CD1c-positive myeloid dendritic cell (primary cell): ENCODE data around the gene SEMA3E.

Source experiments
- DNase-seq: peaks from one replicate; pipeline ENCODE4 v3.0.0-alpha.2; 2016; ENCODE audit errors: extremely low spot score

SEMA3E gene

DNA sequence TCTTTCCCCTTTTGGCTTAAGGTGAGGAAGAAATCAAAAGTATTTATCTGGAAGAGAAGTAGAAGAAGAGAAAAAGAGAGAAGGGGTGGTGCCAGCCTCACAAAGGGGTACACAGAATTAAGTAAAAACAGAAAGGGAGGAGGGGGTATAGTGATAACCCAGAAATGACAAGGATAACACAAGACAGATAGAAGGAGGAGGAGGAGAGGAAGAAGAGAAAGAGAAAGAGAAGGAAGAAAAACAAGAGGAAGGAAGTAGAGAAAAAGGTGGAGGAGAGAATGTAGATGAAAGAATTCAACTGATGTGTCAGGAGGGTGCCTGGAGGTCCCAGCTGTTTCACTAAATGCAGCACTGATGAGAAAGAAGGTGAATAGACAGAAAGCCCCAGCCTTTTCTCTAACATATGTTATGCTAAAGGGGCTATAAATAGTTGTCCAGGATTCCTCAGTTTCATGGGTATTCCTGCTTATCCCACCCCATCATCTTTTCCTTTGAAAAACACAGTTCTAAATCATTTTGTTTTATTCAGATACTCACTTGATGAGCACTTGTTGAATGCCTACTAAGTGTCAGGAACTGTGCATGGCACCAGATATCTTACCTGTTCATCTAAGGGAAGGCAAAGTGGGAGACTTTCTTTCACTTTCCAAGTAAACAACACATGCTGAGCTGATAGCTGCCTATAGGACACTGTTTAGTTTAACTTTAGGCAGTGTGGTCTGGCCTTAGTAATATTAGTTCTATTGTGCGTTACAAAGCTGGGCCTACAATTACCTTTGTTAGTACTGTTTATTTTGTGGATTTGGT is 8.0 kb downstream of the SEMA3E start:
- no peak for DNase-seq

GRCh38 chr7:83640240-83640639 is 8.7 kb downstream of the SEMA3E start:
- no peak for DNase-seq

GRCh38 chr7:83633516-83633915 is 15.4 kb downstream of the SEMA3E start:
- DNase-seq: no peak

GRCh38 chr7:83629117-83629880 is 19.6 kb downstream of the SEMA3E start:
- DNase-seq: no peak

GRCh38 chr7:83617858-83618257 is 31.1 kb downstream of the SEMA3E start:
- no peak for DNase-seq

GRCh38 chr7:83614112-83614511 is 34.8 kb downstream of the SEMA3E start:
- DNase-seq: no peak

GRCh38 chr7:83613232-83613631 is 35.7 kb downstream of the SEMA3E start:
- no peak for DNase-seq

- DNase-seq: no peak
Observed at GRCh38 chr7:83611776-83612175, 37.2 kb downstream of the SEMA3E start.

DNA sequence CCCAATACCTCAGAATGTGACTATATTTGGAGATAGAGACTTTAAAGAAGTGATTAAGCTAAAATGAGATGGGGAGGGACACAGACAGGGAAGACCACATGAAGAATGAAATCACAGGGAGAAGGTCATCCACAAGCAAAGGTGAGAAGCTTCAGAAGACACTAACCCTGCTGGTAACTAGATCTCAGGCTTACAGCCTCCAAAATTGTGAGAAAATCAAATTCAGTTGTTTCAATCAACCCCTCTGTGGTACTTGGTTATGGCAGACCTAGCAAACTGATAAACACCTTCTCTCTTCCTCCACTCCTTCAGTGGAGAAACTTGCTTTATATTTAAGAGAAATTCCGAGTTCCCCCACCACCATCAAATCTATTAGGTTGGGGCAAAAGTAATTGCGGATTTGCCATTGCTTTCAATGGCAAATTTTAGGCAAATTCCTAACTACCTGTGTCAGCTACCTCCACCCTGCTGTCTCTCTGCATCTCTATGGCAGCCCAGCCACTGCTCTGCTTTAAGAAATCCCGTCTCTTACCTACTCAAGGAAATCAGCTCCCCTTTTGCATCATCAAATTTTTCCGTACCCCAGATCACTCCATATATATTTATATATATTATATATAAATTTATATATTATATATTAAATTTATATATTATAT is 38.2 kb downstream of the SEMA3E start:
- DNase-seq: no peak

- no peak for DNase-seq
Observed at GRCh38 chr7:83608716-83609115, 40.2 kb downstream of the SEMA3E start.

DNA sequence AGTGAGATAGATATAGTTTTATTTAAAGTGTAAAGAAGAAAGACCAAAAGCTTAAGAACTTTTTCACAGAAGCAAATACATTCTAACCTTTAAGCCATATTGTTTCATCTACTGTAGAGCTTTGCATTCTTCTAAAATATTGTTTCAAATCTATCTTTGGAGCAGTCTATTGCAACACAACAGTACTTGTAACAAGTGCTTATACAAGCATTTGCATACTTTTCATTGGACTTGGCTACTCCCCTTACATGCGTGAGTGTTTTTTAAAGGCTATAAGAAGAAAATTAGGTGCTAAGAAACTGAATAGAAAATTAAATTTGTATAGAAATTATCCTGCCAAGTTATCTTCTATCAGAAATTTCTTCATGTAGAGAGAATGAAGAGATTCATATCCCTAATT is 45.3 kb downstream of the SEMA3E start:
- no peak for DNase-seq

DNA sequence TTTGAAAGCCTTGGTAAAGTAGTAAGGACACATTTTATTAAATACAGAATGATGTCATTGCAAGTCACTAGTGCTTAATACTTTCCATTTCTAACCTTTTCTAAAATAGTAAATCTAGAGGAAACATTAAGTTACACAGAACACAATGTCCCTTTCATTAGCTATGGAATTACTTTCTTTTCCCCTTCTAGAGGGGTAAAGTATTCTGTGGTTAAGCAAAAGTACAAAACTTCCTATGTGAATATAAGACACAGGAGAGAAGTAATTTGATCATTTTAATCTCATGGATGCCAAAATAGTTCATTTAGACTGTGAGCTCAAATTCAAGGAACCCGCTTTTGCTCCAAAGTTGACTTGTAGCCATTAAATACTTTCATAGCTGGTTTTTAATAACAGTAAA is 49.8 kb downstream of the SEMA3E start:
- no peak for DNase-seq

- DNase-seq: no peak
Observed at GRCh38 chr7:83593921-83594475, 54.9 kb downstream of the SEMA3E start.

- no peak for DNase-seq
Observed at GRCh38 chr7:83588602-83589240, 60.2 kb downstream of the SEMA3E start.

GRCh38 chr7:83586281-83586680 is 62.7 kb downstream of the SEMA3E start:
- DNase-seq: no peak

DNA sequence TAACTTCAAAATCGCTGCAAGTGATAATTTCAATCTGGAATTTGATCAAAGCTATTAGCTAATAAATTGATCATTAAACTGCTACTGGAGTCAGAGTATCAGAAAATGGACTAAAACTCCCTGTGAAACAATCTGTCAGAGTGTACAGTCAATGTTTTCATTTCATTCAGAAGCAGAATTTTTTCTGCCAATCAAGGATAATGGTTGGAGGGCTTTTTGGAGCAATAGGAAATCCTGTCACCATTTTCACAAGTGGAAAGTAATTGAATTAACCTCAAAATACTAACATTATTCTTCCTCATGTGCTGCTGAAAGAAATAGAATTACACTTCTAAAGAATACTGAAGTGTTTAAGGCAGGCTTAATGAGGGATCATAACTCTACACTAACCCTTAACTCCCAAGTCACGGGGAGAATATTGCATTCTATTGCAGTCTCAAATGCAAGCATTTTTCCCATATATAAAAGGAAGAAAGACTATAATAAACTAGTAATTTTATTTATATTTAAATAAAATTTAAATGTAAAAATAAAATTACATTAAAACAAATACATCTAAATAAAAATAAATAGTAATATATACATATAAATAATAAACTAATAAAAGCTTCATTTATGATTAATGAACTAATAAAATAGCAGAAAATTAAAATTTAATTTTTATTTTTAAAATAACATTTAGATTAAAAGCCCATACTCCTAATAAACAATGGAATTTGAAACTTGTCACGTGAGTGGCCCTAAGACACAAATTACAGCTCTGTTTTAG is 67.1 kb downstream of the SEMA3E start:
- DNase-seq: no peak

DNA sequence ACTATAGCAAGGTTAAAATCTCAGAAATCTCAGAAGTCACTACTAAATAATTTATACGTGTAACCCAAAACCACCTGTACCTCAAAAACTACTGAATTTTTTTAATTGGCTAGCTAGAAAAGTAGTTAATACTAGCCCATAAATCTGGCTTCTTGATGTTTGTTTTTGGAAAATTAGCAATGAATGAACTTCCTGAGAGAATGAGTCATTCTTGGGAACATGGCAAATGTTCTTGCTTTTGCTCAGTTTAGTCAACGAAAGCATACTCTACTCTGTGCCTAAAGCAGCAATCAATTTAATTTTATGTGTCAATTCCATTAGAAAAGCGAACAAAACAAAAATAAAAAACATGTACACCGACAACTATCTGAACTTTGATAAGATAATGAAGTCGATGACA is 69.2 kb downstream of the SEMA3E start:
- no peak for DNase-seq

- no peak for DNase-seq
Observed at GRCh38 chr7:83575436-83575835, 73.5 kb downstream of the SEMA3E start.

- no peak for DNase-seq
Observed at GRCh38 chr7:83574616-83575015, 74.3 kb downstream of the SEMA3E start.

DNA sequence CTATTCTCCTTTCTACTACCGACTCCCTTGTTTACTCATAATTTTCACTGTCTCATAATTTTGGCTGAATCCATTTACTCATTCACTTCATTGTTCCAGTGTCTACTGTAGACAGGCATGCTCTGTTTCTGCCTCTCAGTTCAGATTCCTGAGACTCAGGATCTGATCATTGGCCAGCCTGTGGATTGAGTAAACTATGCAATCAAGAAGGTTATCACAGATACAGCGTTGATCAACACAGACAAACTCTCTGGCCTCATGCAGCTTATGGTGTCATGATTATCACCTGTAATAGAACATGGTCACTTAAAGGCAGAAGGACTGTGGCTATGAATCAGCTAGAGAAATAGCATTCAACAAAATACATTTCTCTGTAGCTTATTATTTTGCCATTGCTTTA is 86.0 kb downstream of the SEMA3E start:
- no peak for DNase-seq

DNA sequence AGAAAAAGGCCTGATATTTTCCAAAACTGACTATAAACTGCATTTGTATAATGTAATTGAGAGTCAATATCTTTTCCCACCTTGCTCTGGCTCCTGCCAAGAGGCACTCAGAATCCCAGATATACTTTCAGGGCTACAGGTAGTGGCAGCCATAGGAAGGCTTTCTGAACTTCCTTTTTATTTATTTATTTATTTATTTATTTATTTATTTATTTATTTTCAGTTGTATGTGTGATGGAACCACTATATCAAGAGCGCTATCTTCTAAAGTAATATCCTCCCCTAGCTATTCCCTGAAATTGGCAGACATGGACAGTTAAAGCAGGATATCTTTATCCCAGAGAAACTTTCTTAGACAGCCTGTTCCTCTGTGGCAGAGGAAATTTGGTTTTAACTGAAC is 86.7 kb downstream of the SEMA3E start:
- no peak for DNase-seq
